Ishikawa (cell line): ENCODE data around the gene E2F1.

ENCODE experiments used
- CEBPB ChIP-seq: IDR thresholded peaks from 2 replicates; pipeline ENCODE4 v1.6.1; 2012
- CREB1 ChIP-seq: IDR thresholded peaks from 2 replicates; pipeline ENCODE4 v1.6.1; 2012; ENCODE audit warnings: low read depth
- EGR1 ChIP-seq: IDR thresholded peaks from 2 replicates; pipeline ENCODE4 v1.6.1; 2012
- EP300 ChIP-seq: IDR thresholded peaks from 2 replicates; pipeline ENCODE4 v1.6.1; 2012; ENCODE audit warnings: borderline replicate concordance
- FOXM1 ChIP-seq: IDR thresholded peaks from 2 replicates; pipeline ENCODE4 v1.6.1; 2012; ENCODE audit warnings: low read depth, borderline replicate concordance
- NFIC ChIP-seq: IDR thresholded peaks from 2 replicates; pipeline ENCODE4 v1.6.1; 2012
- RAD21 ChIP-seq: IDR thresholded peaks from 2 replicates; pipeline ENCODE4 v1.6.1; 2012; ENCODE audit warnings: low read depth
- TAF1 ChIP-seq: IDR thresholded peaks from 2 replicates; pipeline ENCODE4 v1.6.1; 2012; ENCODE audit warnings: low read depth, mild to moderate bottlenecking
- TCF12 ChIP-seq: IDR thresholded peaks from 2 replicates; pipeline ENCODE4 v1.6.1; 2012; ENCODE audit warnings: low read depth
- TEAD4 ChIP-seq: IDR thresholded peaks from 2 replicates; pipeline ENCODE4 v1.6.1; 2012
- YY1 ChIP-seq: IDR thresholded peaks from 2 replicates; pipeline ENCODE4 v1.6.1; 2012; ENCODE audit warnings: low read depth
- ZBTB7A ChIP-seq: IDR thresholded peaks from 2 replicates; pipeline ENCODE4 v1.6.1; 2012; ENCODE audit warnings: low read depth
- TF ChIP-seq, protein P1 (sequence below): IDR thresholded peaks from 2 replicates; pipeline ENCODE4 v1.6.1; 2012
- TF ChIP-seq, protein P2 (sequence below): IDR thresholded peaks from 2 replicates; pipeline ENCODE4 v1.6.1; 2012
- TF ChIP-seq, protein P3 (sequence below): IDR thresholded peaks from 2 replicates; pipeline ENCODE4 v1.6.1; 2012; ENCODE audit warnings: low read depth, mild to moderate bottlenecking

E2F1 gene

DNA sequence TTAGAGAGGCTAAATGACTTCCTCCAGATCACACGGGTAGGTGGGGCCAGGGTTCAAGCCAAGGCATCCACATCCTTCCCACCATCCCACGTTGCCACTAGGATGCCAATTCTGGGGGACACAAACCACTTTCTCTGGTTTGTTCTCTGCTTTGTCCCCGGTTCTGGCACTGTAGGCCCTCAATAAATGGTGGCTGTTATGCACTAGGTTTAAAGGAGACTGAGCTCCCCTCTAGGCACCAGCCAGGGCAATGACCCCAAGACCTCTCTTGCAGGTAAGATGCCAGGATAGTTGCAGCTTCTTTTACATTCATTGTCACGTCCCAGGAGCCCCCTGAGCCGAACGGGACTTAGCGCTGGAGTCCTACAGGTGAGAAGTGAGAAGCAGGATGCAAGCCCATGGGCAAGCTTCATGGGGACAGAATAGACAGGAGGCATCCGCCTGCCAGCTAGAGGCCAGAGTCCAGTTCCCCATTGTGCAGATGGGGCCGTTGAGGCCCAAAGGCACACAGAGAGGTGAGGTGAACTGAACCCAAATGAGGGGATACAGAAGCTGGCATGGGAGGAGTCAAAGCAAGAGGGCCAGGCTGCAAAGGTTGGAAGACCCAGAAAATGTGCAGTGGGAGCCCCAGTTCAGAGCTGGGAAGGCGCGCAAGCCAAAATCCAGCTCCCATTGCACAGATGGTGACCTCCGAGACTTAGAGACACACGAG, 33.2 kb upstream of the E2F1 start:
- TF ChIP-seq RAD21 (no peak), TEAD4 (no peak), EP300 (no peak), CREB1 (no peak), TCF12 (no peak), EGR1 (no peak), FOXM1 (no peak), YY1 (no peak), TAF1 (no peak)
- TF ChIP-seq, protein P1, sequence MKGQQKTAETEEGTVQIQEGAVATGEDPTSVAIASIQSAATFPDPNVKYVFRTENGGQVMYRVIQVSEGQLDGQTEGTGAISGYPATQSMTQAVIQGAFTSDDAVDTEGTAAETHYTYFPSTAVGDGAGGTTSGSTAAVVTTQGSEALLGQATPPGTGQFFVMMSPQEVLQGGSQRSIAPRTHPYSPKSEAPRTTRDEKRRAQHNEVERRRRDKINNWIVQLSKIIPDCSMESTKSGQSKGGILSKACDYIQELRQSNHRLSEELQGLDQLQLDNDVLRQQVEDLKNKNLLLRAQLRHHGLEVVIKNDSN: no peak
- TF ChIP-seq, protein P2, sequence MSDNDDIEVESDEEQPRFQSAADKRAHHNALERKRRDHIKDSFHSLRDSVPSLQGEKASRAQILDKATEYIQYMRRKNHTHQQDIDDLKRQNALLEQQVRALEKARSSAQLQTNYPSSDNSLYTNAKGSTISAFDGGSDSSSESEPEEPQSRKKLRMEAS: no peak

DNA sequence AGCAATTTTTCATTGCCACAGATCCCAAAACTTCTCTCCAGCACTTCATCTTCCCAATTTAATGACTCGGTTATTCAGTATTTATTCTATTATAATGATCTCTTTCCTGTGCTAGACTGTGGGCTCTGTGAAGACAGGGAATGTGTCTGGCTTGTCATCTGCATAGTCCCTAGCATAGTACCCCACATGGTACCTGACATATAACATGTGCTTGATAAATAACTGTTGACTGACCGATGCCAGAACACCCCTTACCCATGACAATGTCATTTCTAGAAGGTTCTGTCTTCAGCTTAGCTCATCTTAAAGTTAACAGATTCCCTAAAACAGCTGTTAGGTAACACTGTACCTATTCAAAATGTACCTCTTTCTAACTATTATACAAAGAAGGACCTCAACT, 30.3 kb upstream of the E2F1 start:
- TF ChIP-seq, protein P3, sequence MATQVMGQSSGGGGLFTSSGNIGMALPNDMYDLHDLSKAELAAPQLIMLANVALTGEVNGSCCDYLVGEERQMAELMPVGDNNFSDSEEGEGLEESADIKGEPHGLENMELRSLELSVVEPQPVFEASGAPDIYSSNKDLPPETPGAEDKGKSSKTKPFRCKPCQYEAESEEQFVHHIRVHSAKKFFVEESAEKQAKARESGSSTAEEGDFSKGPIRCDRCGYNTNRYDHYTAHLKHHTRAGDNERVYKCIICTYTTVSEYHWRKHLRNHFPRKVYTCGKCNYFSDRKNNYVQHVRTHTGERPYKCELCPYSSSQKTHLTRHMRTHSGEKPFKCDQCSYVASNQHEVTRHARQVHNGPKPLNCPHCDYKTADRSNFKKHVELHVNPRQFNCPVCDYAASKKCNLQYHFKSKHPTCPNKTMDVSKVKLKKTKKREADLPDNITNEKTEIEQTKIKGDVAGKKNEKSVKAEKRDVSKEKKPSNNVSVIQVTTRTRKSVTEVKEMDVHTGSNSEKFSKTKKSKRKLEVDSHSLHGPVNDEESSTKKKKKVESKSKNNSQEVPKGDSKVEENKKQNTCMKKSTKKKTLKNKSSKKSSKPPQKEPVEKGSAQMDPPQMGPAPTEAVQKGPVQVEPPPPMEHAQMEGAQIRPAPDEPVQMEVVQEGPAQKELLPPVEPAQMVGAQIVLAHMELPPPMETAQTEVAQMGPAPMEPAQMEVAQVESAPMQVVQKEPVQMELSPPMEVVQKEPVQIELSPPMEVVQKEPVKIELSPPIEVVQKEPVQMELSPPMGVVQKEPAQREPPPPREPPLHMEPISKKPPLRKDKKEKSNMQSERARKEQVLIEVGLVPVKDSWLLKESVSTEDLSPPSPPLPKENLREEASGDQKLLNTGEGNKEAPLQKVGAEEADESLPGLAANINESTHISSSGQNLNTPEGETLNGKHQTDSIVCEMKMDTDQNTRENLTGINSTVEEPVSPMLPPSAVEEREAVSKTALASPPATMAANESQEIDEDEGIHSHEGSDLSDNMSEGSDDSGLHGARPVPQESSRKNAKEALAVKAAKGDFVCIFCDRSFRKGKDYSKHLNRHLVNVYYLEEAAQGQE: no peak
- TF ChIP-seq RAD21 (no peak), CEBPB (no peak), EP300 (no peak), TAF1 (no peak), YY1 (no peak), EGR1 (no peak), CREB1 (no peak)
- TF ChIP-seq, protein P2: no peak
- TF ChIP-seq, protein P1: no peak

DNA sequence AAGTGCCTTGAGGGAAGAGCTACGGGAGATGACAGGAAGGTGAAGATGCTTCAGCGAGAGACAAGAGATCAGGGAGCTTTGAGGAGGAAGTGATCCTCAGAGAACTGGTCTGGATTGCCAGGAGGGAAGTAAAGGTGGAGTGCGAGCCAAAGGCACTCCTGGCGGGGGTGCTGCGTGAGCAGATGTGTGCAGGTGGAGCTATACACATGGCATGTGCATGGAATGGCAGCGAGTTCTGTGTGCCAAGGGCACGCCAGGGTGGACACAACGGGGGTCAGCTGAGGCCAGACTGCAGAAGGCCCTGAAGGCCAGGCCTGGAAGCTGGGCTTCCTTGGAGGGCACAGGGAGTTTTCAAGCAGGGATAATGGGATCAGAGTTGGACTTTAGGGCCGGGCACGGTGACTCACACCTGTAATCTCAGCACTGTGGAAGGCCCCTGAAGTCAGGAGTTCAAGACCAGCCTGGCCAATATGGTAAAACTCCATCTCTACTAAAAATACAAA, 27.7 kb upstream of the E2F1 start:
- TF ChIP-seq NFIC: no peak
- no peak for TF ChIP-seq CREB1
- TF ChIP-seq EGR1: no peak
- TF ChIP-seq RAD21: no peak
- no peak for TF ChIP-seq EP300
- TF ChIP-seq, protein P1: no peak
- TF ChIP-seq, protein P2: no peak
- TF ChIP-seq, protein P3: no peak
- no peak for TF ChIP-seq YY1
- no peak for TF ChIP-seq ZBTB7A
- no peak for TF ChIP-seq CEBPB
- no peak for TF ChIP-seq TCF12
- TF ChIP-seq TEAD4: no peak
- no peak for TF ChIP-seq FOXM1
- TF ChIP-seq TAF1: no peak

DNA sequence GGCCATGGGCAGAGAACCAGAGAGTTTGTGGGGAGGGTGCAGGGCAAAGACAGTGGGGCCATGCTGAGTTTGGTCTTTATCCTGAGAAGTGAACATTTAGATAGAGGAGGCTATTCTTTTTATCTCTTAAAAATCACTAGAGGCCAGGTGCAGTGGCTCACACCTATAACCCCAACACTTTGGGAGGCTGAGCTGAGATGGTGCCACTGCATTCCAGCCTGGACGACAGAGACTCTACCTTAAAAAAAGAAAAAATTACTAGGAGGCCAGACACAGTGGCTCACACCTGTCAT, 25.2 kb upstream of the E2F1 start:
- TF ChIP-seq TAF1 (no peak), RAD21 (no peak), NFIC (no peak), YY1 (no peak), TEAD4 (no peak), EGR1 (no peak), FOXM1 (no peak), CEBPB (no peak), ZBTB7A (no peak), EP300 (no peak)
- TF ChIP-seq, protein P3: no peak
- TF ChIP-seq, protein P2: no peak
- TF ChIP-seq, protein P1: no peak
